H1 (cell line): Measurements from ENCODE around the gene CNPY4. TPM values are rescaled to one million over a fixed set of nuclear protein-coding genes. Genes with fewer than 3 reads are reported as not detected.

Experiments
- CTCF ChIA-PET: fragments of 300-600 bp; sonication (Branson Sonifier 250); formaldehyde crosslinking; loops from one replicate; lab custom pipeline; 2021; ENCODE audit not compliant: partially characterized antibody; lab: Charles Lee
- POLR2A ChIA-PET: fragments of 300-600 bp; sonication (Branson Sonifier 250); formaldehyde crosslinking; loops from one replicate; lab custom pipeline; 2021; ENCODE audit warnings: inconsistent platforms; ENCODE audit not compliant: partially characterized antibody; lab: Charles Lee
- DNase-seq, 2 experiments: peaks; one replicate each; pipeline versions ENCODE4 v3.0.0 to v3.0.0-alpha.2; 2010 to 2022; ENCODE audit warnings: low spot score in 2 of 2, low read depth in 1 of 2, mixed read lengths in 1 of 2
- FAIRE-seq: peaks from 2 replicates; lab custom pipeline; 2011; peaks lifted over from hg19 to GRCh38; lab: Jason Lieb, UNC
- H2AFZ ChIP-seq: 2 replicates; pipeline ENCODE4 v1.8.1; 2012; ENCODE audit warnings: low read length, inconsistent platforms
- H2AK5ac ChIP-seq: 2 replicates; pipeline ENCODE4 v1.6.1; 2013; ENCODE audit warnings: low read depth, low read length
- H2BK120ac ChIP-seq: replicated peaks from 2 replicates; pipeline ENCODE3; 2013; ENCODE audit warnings: low read depth, low read length, inconsistent platforms
- H2BK12ac ChIP-seq: 2 replicates; pipeline ENCODE4 v1.6.1; 2013; ENCODE audit warnings: low read depth, low read length
- H2BK15ac ChIP-seq: 2 replicates; pipeline ENCODE4 v1.6.1; 2013; ENCODE audit warnings: low read length
- H2BK20ac ChIP-seq: 2 replicates; pipeline ENCODE4 v1.6.1; 2013; ENCODE audit warnings: low read length
- H2BK5ac ChIP-seq: 2 replicates; pipeline ENCODE4 v1.6.1; 2013; ENCODE audit warnings: low read depth, low read length
- H3K14ac ChIP-seq: 2 replicates; pipeline ENCODE4 v1.6.1; 2013; ENCODE audit warnings: inconsistent platforms; ENCODE audit not compliant: insufficient read length
- H3K18ac ChIP-seq: 2 replicates; pipeline ENCODE4 v1.6.1; 2013; ENCODE audit warnings: low read length; ENCODE audit errors: extremely low read depth
- H3K23ac ChIP-seq: 2 replicates; pipeline ENCODE4 v1.6.1; 2013; ENCODE audit warnings: inconsistent platforms; ENCODE audit not compliant: insufficient read length
- H3K23me2 ChIP-seq: 2 replicates; pipeline ENCODE4 v1.6.1; 2013; ENCODE audit warnings: low read depth, low read length
- H3K27ac ChIP-seq: 2 replicates; pipeline ENCODE4 v1.6.1; 2011; ENCODE audit warnings: low read depth, low read length, inconsistent platforms
- H3K27me3 ChIP-seq, 4 experiments: replicated peaks in 1 of 4; 1 replicate in 1 of 4; 2 replicates in 3 of 4; pipeline versions ENCODE4 v1.6.1 to v1.8.1; 2011 to 2013; ENCODE audit warnings: low read length in 3 of 4, mild to moderate bottlenecking in 3 of 4, inconsistent platforms in 2 of 4, mixed read lengths in 2 of 4, moderate library complexity in 1 of 4; ENCODE audit not compliant: control insufficient read depth in 3 of 4, insufficient read depth in 3 of 4; ENCODE audit errors: extremely low read depth in 1 of 4
- H3K36me3 ChIP-seq, 4 experiments: 2 replicates each; pipeline versions ENCODE4 v1.6.1 to v1.8.1; 2011 to 2013; ENCODE audit warnings: mild to moderate bottlenecking in 4 of 4, low read length in 3 of 4, moderate library complexity in 2 of 4, control low read depth in 1 of 4, inconsistent platforms in 1 of 4; ENCODE audit not compliant: insufficient read depth in 4 of 4, control insufficient read depth in 2 of 4
- H3K4ac ChIP-seq: replicated peaks from 2 replicates; pipeline ENCODE3; 2013; ENCODE audit warnings: low read length, low read depth, mixed read lengths, inconsistent platforms; ENCODE audit not compliant: insufficient read length
- H3K4me1 ChIP-seq, 4 experiments: replicated peaks in 1 of 4; 1 replicate in 1 of 4; 2 replicates in 3 of 4; pipeline versions ENCODE4 v1.6.1 to v1.8.1; 2011 to 2013; ENCODE audit warnings: low read length in 3 of 4, inconsistent platforms in 2 of 4, mixed read lengths in 1 of 4; ENCODE audit not compliant: insufficient read depth in 4 of 4, control insufficient read depth in 3 of 4
- H3K4me2 ChIP-seq, 2 experiments: 2 replicates each; pipeline versions ENCODE4 v1.6.1 to v1.8.1; 2011 to 2013; ENCODE audit warnings: low read depth in 2 of 2, low read length in 2 of 2, control low read depth in 1 of 2, inconsistent platforms in 1 of 2, mild to moderate bottlenecking in 1 of 2; ENCODE audit not compliant: insufficient read depth in 1 of 2
- H3K4me3 ChIP-seq, 4 experiments: fragments of 200-600, 300-600 bp in 1 of 4; sonication (generic), shearing (Covaris generic), sonication (Bioruptor Twin) in 1 of 4; 2 replicates each; pipeline versions ENCODE4 v1.5.1 to v1.8.1; 2011 to 2016; ENCODE audit warnings: low read length in 4 of 4, low read depth in 3 of 4, control low read depth in 2 of 4, inconsistent platforms in 2 of 4, mild to moderate bottlenecking in 2 of 4, mixed read lengths in 1 of 4, moderate library complexity in 1 of 4; ENCODE audit not compliant: insufficient read depth in 2 of 4; ENCODE audit errors: extremely low read depth in 1 of 4
- H3K56ac ChIP-seq: replicated peaks from 2 replicates; pipeline ENCODE3; 2013; ENCODE audit warnings: low read depth, mild to moderate bottlenecking, mixed read lengths, low read length, inconsistent platforms; ENCODE audit not compliant: insufficient read length
- H3K79me1 ChIP-seq: 2 replicates; pipeline ENCODE4 v1.6.1; 2013; ENCODE audit warnings: low read depth, low read length, control low read depth
- H3K79me2 ChIP-seq, 2 experiments: 2 replicates each; pipeline versions ENCODE4 v1.6.1 to v1.8.1; 2012 to 2013; ENCODE audit warnings: low read length in 2 of 2, mild to moderate bottlenecking in 2 of 2, inconsistent platforms in 1 of 2; ENCODE audit not compliant: insufficient read depth in 2 of 2, control insufficient read depth in 1 of 2
- H3K9ac ChIP-seq, 4 experiments: replicated peaks in 1 of 4; 1 replicate in 1 of 4; 2 replicates in 3 of 4; pipeline versions ENCODE4 v1.6.1 to v1.8.1; 2011 to 2013; ENCODE audit warnings: low read depth in 3 of 4, low read length in 3 of 4, control low read depth in 2 of 4, mild to moderate bottlenecking in 2 of 4, moderate library complexity in 2 of 4, inconsistent platforms in 1 of 4; ENCODE audit errors: extremely low read depth in 1 of 4
- H3K9me3 ChIP-seq, 2 experiments: 2 replicates each; pipeline versions ENCODE4 v1.6.1 to v1.8.1; 2012 to 2013; ENCODE audit warnings: mild to moderate bottlenecking in 2 of 2, moderate library complexity in 2 of 2, control low read depth in 1 of 2, inconsistent platforms in 1 of 2, low read depth in 1 of 2, low read length in 1 of 2, mixed read lengths in 1 of 2; ENCODE audit not compliant: insufficient read depth in 2 of 2
- H4K20me1 ChIP-seq, 2 experiments: replicated peaks in 1 of 2; 2 replicates each; pipeline versions ENCODE3 to v1.8.1; 2011 to 2013; ENCODE audit warnings: inconsistent platforms in 2 of 2, low read length in 2 of 2, mild to moderate bottlenecking in 1 of 2; ENCODE audit not compliant: insufficient read depth in 2 of 2, control insufficient read depth in 1 of 2
- H4K5ac ChIP-seq: 2 replicates; pipeline ENCODE4 v1.6.1; 2013; ENCODE audit warnings: low read length, low read depth, mixed read lengths, inconsistent platforms; ENCODE audit not compliant: insufficient read length
- H4K8ac ChIP-seq: 2 replicates; pipeline ENCODE4 v1.8.0; 2013; ENCODE audit warnings: mild to moderate bottlenecking, moderate library complexity, low read length, inconsistent platforms; ENCODE audit not compliant: insufficient read depth; ENCODE audit errors: extremely low read depth
- H4K91ac ChIP-seq: replicated peaks from 2 replicates; pipeline ENCODE3; 2013; ENCODE audit warnings: low read length, mixed read lengths, inconsistent platforms; ENCODE audit not compliant: insufficient read length
- CHD1 ChIP-seq: IDR thresholded peaks from 2 replicates; pipeline ENCODE4 v1.6.1; 2012; ENCODE audit warnings: low read depth, low read length, improper control_type of control experiment
- GABPA ChIP-seq: IDR thresholded peaks from 2 replicates; pipeline ENCODE4 v1.6.1; 2011; ENCODE audit warnings: mild to moderate bottlenecking, low read length, moderate library complexity, borderline replicate concordance; ENCODE audit not compliant: insufficient read depth
- SUZ12 ChIP-seq: fragments of 200-600 bp; sonication (generic); IDR thresholded peaks from 2 replicates; pipeline ENCODE4 v1.6.1; 2012; ENCODE audit warnings: mild to moderate bottlenecking, inconsistent platforms, low read length, moderate library complexity, mixed read lengths
- TAF7 ChIP-seq: optimal IDR thresholded peaks from 2 replicates; pipeline ENCODE3; 2011; ENCODE audit warnings: low read depth, mild to moderate bottlenecking, inconsistent platforms, low read length, moderate library complexity, borderline replicate concordance
- TCF12 ChIP-seq: IDR thresholded peaks from 2 replicates; pipeline ENCODE4 v1.6.1; 2011; ENCODE audit warnings: low read depth, mild to moderate bottlenecking, low read length
- WGBS, 2 experiments: shearing (Covaris generic) in 1 of 2; methylation state at CpG; one replicate each; pipeline versions ENCODE4 v1.1.6 to v1.1.7; 2013 to 2015; ENCODE audit warnings: low lambda C conversion rate in 2 of 2, mixed read lengths in 2 of 2, inconsistent platforms in 1 of 2, low coverage in 1 of 2, missing lambda C conversion rate in 1 of 2; ENCODE audit not compliant: insufficient replicate concordance in 2 of 2, insufficient coverage in 1 of 2, insufficient read length in 1 of 2; ENCODE audit errors: extremely low coverage in 1 of 2, missing lambda C conversion rate in 1 of 2; 5-methylcytosine and 5-hydroxymethylcytosine counted together
- polyA plus RNA-seq, 7 experiments: library from polyadenylated mRNA; depleted of rRNA in 3 of 7; stranded (reverse) in 5 of 7; unstranded in 2 of 7; fragments of >200 nt in 5 of 7; fragments of 200-250 nt in 2 of 7; gene quantifications; 1 replicate in 5 of 7; 2 replicates in 1 of 7; 4 replicates in 1 of 7; pipeline versions ENCODE4 v1.2.1 to v1.2.3, GENCODE V29; 2011 to 2013; ENCODE audit warnings: missing spikeins in 2 of 7, mixed read lengths in 2 of 7
- total RNA-seq: library from RNA; stranded (reverse); fragmentation: NEBNext Ultra II Directional; extraction: Animal tissue kit (Norgen Biotek cat#: 25700); gene quantifications from 2 replicates; pipeline ENCODE4 v1.2.1, GENCODE V29; 2021

Gene CNPY4
- total and polyA plus RNA-seq, 2 of the 8 experiments (the other 6 are each of a cell fraction or from before 2014, with no cell fraction given): 10.2 to 15.3 TPM

GRCh38 chr7:100170101-100170897, 50.9 kb downstream of the CNPY4 start:
- H3K36me3 ChIP-seq: peaks cover 0 to 8% (median 1%) of the 10 kb centered on the region in 4 experiments; a peak in 3 of 8 replicates
- no peak for DNase-seq
- TF ChIP-seq TAF7: no peak
- TF ChIP-seq CHD1: no peak
- TF ChIP-seq TCF12: no peak
- no peak for TF ChIP-seq GABPA
- no peak for TF ChIP-seq SUZ12

More at GRCh38 chr7:100170101-100170897, 50.9 kb downstream of the CNPY4 start:
- no peak overlapping the region for H4K8ac ChIP-seq
- H3K4me3 ChIP-seq: peak overlapping the region in 1 of 4 experiments; percentile 67; a peak in 2 of 8 replicates
- peaks cover 0 to 10% (median 2%) of the 10 kb centered on the region in 4 experiments; a peak in 1 of 7 replicates for H3K27me3 ChIP-seq
- 69% methylated on average over 11 of the region's 11 CpGs; no CpG with 5 or more reads in 1 of the 2 experiments for WGBS, 2 experiments
- H2BK120ac ChIP-seq: no peak overlapping the region
- H4K20me1 ChIP-seq: peaks cover 0 to 7% of the 10 kb centered on the region in 2 experiments
- CTCF ChIA-PET: interaction anchor here (1.0 to 11.2 kb wide), 3 partner anchors 10 to 48 kb away, joined by 3 to 94 read pairs (median 3); no protein-coding TSS in a partner anchor
- peak overlapping the region; percentile 32 for H3K18ac ChIP-seq
- H4K5ac ChIP-seq: no peak overlapping the region
- H3K9me3 ChIP-seq: no peaks in the 10 kb centered on the region
- POLR2A ChIA-PET: interaction anchor here (1.0 to 11.0 kb wide), 5 partner anchors 9 to 85 kb away, joined by 3 to 145 read pairs (median 8); partner anchors contain the start of gene TRAPPC14
- H2BK20ac ChIP-seq: no peak overlapping the region
- H2AFZ ChIP-seq: no peak overlapping the region
- H3K79me1 ChIP-seq: no peaks in the 10 kb centered on the region; the same call in none of the 2 replicates
- H2AK5ac ChIP-seq: no peak overlapping the region
- no peak overlapping the region for H3K27ac ChIP-seq
- H2BK12ac ChIP-seq: no peak overlapping the region; the same call in 1 of the 2 replicates
- H3K56ac ChIP-seq: no peak overlapping the region
- peak overlapping the region; percentile 76 to 81 for H3K4me2 ChIP-seq
- no peak overlapping the region for H2BK5ac ChIP-seq
- H2BK15ac ChIP-seq: no peak overlapping the region
- H3K4ac ChIP-seq: no peak overlapping the region
- no peaks in the 10 kb centered on the region for H3K79me2 ChIP-seq
- no peak overlapping the region for H3K14ac ChIP-seq
- H3K23ac ChIP-seq: no peak overlapping the region
- no peak overlapping the region for H3K9ac ChIP-seq
- H3K4me1 ChIP-seq: peaks cover 11 to 27% (median 17%) of the 10 kb centered on the region in 4 experiments
- no peak overlapping the region for H4K91ac ChIP-seq
- FAIRE-seq: no peak
- peaks cover 14% of the 10 kb centered on the region; the same call in 1 of the 2 replicates for H3K23me2 ChIP-seq
